ENCODE results near the gene ANKRD55. TPM values are rescaled to one million over a fixed set of nuclear protein-coding genes. Genes with fewer than 3 reads are reported as not detected.
"Not testable (repeated sequence)": the region's sequence is repeated elsewhere in the genome, so short reads cannot be mapped to it uniquely, and the experiment has no call there.

The ANKRD55 gene
- total RNA-seq, 2 experiments from 2014 or later: 2.2 to 2.6 TPM

DNA sequence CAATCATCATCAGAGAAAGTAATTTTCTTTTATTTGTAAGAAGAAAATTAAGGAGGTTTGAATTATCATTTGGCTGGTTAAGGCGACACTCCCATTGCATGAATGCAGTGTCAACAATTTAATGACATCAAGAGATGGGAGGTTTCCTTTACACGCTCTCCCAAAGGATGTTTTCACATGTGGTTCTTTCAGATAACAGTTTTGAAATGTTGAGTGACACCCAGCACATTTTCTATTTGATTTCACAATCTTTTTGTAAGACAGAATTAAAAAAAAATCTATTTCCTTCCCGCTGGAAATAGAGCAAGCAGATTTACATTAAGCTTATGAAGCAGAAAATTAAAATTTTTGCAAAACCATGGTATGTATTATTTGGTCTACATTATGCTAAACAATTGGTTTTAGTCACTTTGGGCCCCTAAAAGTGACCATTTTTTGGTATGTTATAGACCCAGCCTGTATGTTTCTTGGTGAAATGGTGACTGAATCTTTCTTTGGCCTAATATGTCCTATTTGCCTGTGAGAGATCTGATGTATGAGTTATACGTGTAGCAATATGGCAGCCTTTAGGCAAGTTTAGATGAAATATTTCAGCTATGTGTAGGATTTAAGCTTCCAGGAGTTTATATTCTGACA, 18.9 kb upstream of the ANKRD55 start:
- Mint-ChIP-seq H3K4me1 (ENCODE audit: low read depth) (no peaks in the 10 kb centered on the region), H3K36me3 (no peaks in the 10 kb centered on the region), H3K27me3 (no peaks in the 10 kb centered on the region), H3K9me3 (peaks cover 5% of the 10 kb centered on the region), H3K27ac (no peak overlapping the region), H3K4me3 (no peak overlapping the region)
- no peak for DNase-seq
- CTCF ChIA-PET: interaction anchor here (1.0 kb wide), 1 partner anchor 12 kb away, joined by 3 read pairs; no protein-coding TSS in a partner anchor
- POLR2A ChIA-PET: no interaction called here
- intact Hi-C loops (cut with micrococcal nuclease): no loop called here

DNA sequence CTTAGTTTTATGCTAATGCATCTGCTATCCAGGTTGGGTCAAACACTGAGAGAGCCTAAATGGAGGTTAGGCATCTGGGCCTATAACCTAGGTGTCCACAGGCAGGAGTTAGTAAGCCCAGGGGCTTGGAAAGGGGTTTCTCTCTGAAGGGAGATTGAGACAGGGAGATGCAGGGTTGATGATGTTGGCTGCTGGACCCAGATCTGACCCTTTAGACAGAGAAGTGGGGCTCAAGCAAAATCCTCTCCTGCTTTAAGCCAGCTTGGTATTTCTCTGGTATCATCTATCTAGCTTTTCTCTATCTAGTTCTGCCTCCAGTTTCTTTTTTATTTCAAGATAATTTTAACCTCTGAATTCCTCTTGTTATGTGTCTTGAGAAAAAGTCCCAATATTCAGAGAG, 18.3 kb upstream of the ANKRD55 start:
- H3K4me3 Mint-ChIP-seq: no peak overlapping the region
- no peak overlapping the region for H3K27ac Mint-ChIP-seq
- H3K4me1 Mint-ChIP-seq (ENCODE audit: low read depth): no peaks in the 10 kb centered on the region
- ChIA-PET POLR2A (no interaction called here), CTCF (no interaction called here)
- no peaks in the 10 kb centered on the region for H3K27me3 Mint-ChIP-seq
- DNase-seq: no peak
- peaks cover 5% of the 10 kb centered on the region for H3K9me3 Mint-ChIP-seq
- intact Hi-C loops (cut with micrococcal nuclease): no loop called here
- no peaks in the 10 kb centered on the region for H3K36me3 Mint-ChIP-seq

DNA sequence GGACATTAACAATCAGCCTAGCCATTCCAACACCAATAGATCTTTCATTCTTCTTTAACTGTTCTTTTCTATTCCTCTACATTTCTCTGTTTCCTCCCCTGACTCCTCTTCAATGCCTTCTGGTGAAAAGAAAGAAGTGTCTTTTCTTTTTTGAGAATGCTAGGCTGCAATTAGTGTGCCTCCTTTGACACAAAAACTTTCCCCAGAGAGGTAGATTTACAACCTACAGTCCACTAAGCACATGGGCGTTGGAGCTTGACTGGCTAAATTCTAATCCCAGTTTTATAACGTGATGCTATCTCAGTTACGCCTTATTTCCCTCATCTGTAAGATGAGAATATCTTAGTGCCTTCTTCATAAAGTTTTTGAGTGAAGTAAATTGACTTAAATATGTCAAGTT, 16.9 kb upstream of the ANKRD55 start:
- ChIA-PET CTCF (no interaction called here), POLR2A (no interaction called here)

GRCh38 chr5:56249085-56249484, 16.0 kb upstream of the ANKRD55 start:
- H3K4me3 Mint-ChIP-seq; intact Hi-C loops (cut with micrococcal nuclease); H3K36me3 Mint-ChIP-seq; DNase-seq; POLR2A ChIA-PET; H3K27ac Mint-ChIP-seq; CTCF ChIA-PET; H3K27me3 Mint-ChIP-seq; H3K4me1 Mint-ChIP-seq (ENCODE audit: low read depth); H3K9me3 Mint-ChIP-seq: not testable (repeated sequence)

More for the DNA sequence above, 16.9 kb upstream of the ANKRD55 start:
- no peaks in the 10 kb centered on the region for H3K27me3 Mint-ChIP-seq
- H3K9me3 Mint-ChIP-seq: peaks cover 5% of the 10 kb centered on the region
- H3K4me3 Mint-ChIP-seq: no peak overlapping the region
- H3K36me3 Mint-ChIP-seq: no peaks in the 10 kb centered on the region
- intact Hi-C loops (cut with micrococcal nuclease): no loop called here
- no peaks in the 10 kb centered on the region for H3K4me1 Mint-ChIP-seq (ENCODE audit: low read depth)
- H3K27ac Mint-ChIP-seq: no peak overlapping the region
- DNase-seq: no peak

GRCh38 chr5:56247592-56247991, 14.5 kb upstream of the ANKRD55 start:
- intact Hi-C loops (cut with micrococcal nuclease): no loop called here
- ChIA-PET POLR2A (no interaction called here), CTCF (no interaction called here)
- Mint-ChIP-seq H3K27me3 (no peaks in the 10 kb centered on the region), H3K36me3 (no peaks in the 10 kb centered on the region), H3K4me3 (no peak overlapping the region), H3K9me3 (peaks cover 5% of the 10 kb centered on the region), H3K27ac (no peak overlapping the region), H3K4me1 (ENCODE audit: low read depth) (no peaks in the 10 kb centered on the region)
- no peak for DNase-seq

GRCh38 chr5:56246769-56247168, 13.6 kb upstream of the ANKRD55 start:
- Mint-ChIP-seq H3K27me3 (no peaks in the 10 kb centered on the region), H3K27ac (no peak overlapping the region), H3K36me3 (peaks cover 1% of the 10 kb centered on the region), H3K4me1 (ENCODE audit: low read depth) (no peaks in the 10 kb centered on the region), H3K4me3 (no peak overlapping the region), H3K9me3 (peaks cover 6% of the 10 kb centered on the region)
- ChIA-PET CTCF (no interaction called here), POLR2A (interaction anchor here (0.6 kb wide), 1 partner anchor 434 kb away, joined by 3 read pairs; no protein-coding TSS in a partner anchor)
- DNase-seq: no peak
- intact Hi-C loops (cut with micrococcal nuclease): no loop called here

DNA sequence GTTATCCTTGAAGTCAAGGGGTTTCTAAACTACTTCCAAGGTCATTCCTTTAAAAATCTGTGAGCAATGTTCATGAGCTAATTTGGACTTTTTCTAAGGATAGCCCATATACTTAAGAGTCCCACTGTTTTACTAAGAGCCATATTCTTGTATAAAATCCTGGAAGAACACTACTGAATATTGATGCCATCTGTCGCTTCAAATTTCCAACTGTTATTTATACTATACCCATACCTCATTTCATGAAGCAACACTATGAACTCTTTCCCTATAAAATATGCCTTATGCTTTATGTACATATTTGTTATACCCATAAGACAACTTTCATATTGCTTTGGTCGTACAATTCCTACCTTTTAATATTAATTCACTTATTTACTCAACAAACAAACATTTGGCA, 12.4 kb upstream of the ANKRD55 start:
- H3K9me3 Mint-ChIP-seq: peaks cover 13% of the 10 kb centered on the region
- intact Hi-C loops (cut with micrococcal nuclease): no loop called here
- no peak for DNase-seq
- CTCF ChIA-PET: interaction anchor here (0.6 kb wide), 1 partner anchor 596 kb away, joined by 3 read pairs; no protein-coding TSS in a partner anchor
- no peaks in the 10 kb centered on the region for H3K4me1 Mint-ChIP-seq (ENCODE audit: low read depth)
- no peaks in the 10 kb centered on the region for H3K27me3 Mint-ChIP-seq
- H3K4me3 Mint-ChIP-seq: no peak overlapping the region
- H3K27ac Mint-ChIP-seq: no peak overlapping the region
- POLR2A ChIA-PET: no interaction called here
- peaks cover 6% of the 10 kb centered on the region for H3K36me3 Mint-ChIP-seq

DNA sequence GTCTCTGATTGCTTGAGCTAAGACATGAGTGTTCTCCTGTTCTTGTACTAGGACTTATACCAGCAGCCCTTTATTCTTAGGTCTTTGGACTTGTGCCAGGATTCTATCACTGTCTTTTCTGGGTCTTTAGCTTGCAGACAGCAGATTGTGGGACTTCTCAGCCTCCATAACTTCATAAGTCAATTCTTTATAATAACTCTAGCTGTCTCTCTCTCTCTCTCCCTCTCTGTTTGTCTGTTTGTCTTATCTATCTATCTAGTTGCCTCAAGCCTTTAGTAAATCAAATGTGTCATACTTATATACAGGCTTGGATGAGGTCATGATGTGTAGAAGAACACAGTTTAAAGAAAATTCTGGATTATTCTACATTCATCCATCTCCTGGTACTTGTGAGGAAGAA, 11.5 kb upstream of the ANKRD55 start:
- H3K4me1 Mint-ChIP-seq (ENCODE audit: low read depth): no peaks in the 10 kb centered on the region
- H3K9me3 Mint-ChIP-seq: peaks cover 13% of the 10 kb centered on the region
- ChIA-PET CTCF (no interaction called here), POLR2A (no interaction called here)
- no peak for DNase-seq
- H3K27ac Mint-ChIP-seq: no peak overlapping the region
- no peak overlapping the region for H3K4me3 Mint-ChIP-seq
- intact Hi-C loops (cut with micrococcal nuclease): no loop called here
- peaks cover 6% of the 10 kb centered on the region for H3K36me3 Mint-ChIP-seq
- H3K27me3 Mint-ChIP-seq: no peaks in the 10 kb centered on the region

DNA sequence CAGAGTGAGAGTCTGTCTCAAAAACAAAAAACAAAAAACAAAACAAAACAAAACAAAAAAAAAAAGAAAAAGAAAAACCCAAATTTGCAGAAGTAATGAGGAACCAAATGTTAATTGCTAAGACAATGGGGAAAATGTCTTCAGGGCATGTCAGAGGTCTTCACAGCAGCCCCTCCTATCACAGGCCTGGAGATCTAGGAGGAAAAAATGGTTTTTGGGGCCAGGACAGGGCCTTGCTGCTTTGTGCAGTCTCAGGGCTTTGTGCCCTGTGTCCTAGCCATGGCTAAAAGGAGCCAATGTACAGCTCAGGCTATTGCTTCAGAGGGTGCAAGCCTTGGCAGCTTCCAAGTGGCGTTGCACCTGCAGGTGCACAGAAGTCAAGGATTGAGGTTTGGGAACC, 9.1 kb upstream of the ANKRD55 start:
- CTCF ChIA-PET, POLR2A ChIA-PET, H3K27ac Mint-ChIP-seq: not testable (repeated sequence)

GRCh38 chr5:56232538-56232937, 592 bp downstream of the ANKRD55 start:
- no peak for DNase-seq
- peaks cover 5% of the 10 kb centered on the region for H3K4me1 Mint-ChIP-seq (ENCODE audit: low read depth)
- H3K9me3 Mint-ChIP-seq: no peaks in the 10 kb centered on the region
- POLR2A ChIA-PET: no interaction called here
- CTCF ChIA-PET: interaction anchor here (0.6 kb wide), 1 partner anchor 296 kb away, joined by 4 read pairs; no protein-coding TSS in a partner anchor
- intact Hi-C loops (cut with micrococcal nuclease): no loop called here
- H3K4me3 Mint-ChIP-seq: no peak overlapping the region
- H3K27ac Mint-ChIP-seq: no peak overlapping the region
- no peaks in the 10 kb centered on the region for H3K36me3 Mint-ChIP-seq
- no peaks in the 10 kb centered on the region for H3K27me3 Mint-ChIP-seq

More for the DNA sequence above, 9.1 kb upstream of the ANKRD55 start:
- DNase-seq; H3K27me3 Mint-ChIP-seq; H3K4me3 Mint-ChIP-seq; intact Hi-C loops (cut with micrococcal nuclease); H3K4me1 Mint-ChIP-seq (ENCODE audit: low read depth); H3K36me3 Mint-ChIP-seq: not testable (repeated sequence)
- peaks cover 14% of the 10 kb centered on the region for H3K9me3 Mint-ChIP-seq

GRCh38 chr5:56230576-56230975, 2.6 kb downstream of the ANKRD55 start:
- Mint-ChIP-seq H3K27ac (no peak overlapping the region), H3K27me3 (no peaks in the 10 kb centered on the region), H3K36me3 (no peaks in the 10 kb centered on the region), H3K4me3 (no peak overlapping the region), H3K9me3 (peaks cover 4% of the 10 kb centered on the region), H3K4me1 (ENCODE audit: low read depth) (peaks cover 17% of the 10 kb centered on the region)
- intact Hi-C loops (cut with micrococcal nuclease): no loop called here
- POLR2A ChIA-PET: no interaction called here
- CTCF ChIA-PET: no interaction called here
- DNase-seq: no peak

DNA sequence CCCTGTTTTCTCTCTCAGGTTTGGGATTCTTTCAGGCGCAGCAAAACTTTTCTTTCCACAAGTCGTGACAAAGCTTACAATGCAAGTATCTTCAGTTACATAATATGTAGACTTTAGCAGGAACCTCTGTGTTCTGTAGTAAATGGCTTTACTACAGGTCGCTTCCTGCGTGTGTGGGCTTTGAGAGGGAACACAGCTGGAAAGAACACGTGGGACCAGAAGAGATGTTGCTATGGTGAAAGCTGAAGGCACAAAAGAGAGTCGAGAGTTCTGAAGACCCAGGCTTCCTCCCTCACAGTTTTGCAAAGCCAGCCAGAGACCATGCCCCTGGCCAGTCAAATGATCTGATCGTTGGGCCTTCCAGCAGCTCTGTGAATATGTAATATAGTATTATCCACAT, 4.0 kb downstream of the ANKRD55 start:
- intact Hi-C loops (cut with micrococcal nuclease): no loop called here
- H3K27me3 Mint-ChIP-seq: no peaks in the 10 kb centered on the region
- DNase-seq: no peak
- no peaks in the 10 kb centered on the region for H3K36me3 Mint-ChIP-seq
- CTCF ChIA-PET: no interaction called here
- no peak overlapping the region for H3K27ac Mint-ChIP-seq
- peaks cover 21% of the 10 kb centered on the region for H3K4me1 Mint-ChIP-seq (ENCODE audit: low read depth)
- H3K4me3 Mint-ChIP-seq: no peak overlapping the region
- POLR2A ChIA-PET: no interaction called here
- H3K9me3 Mint-ChIP-seq: peaks cover 12% of the 10 kb centered on the region

DNA sequence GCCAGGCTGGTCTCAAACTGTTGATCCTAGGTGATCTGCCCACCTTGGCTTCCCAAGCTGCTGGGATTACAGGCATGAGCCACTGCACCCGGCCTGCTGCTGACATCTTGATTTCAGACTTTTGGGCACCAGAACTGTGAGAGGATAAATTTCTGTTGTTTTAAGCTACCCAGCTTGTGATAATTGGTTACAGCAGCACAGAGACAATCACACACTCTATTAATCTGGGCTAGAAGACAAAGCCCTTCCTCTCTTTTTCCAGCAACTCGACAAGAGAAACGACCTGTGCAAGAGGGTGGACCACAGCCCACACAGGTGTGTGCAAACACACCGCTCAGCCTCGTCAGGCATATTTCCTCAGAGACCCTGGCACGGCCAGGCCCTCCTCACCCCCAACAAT, 4.5 kb downstream of the ANKRD55 start:
- Mint-ChIP-seq H3K4me1 (ENCODE audit: low read depth) (peaks cover 21% of the 10 kb centered on the region), H3K9me3 (peaks cover 14% of the 10 kb centered on the region), H3K36me3 (no peaks in the 10 kb centered on the region), H3K27ac (no peak overlapping the region), H3K27me3 (no peaks in the 10 kb centered on the region), H3K4me3 (no peak overlapping the region)
- ChIA-PET CTCF (no interaction called here), POLR2A (no interaction called here)
- no peak for DNase-seq
- intact Hi-C loops (cut with micrococcal nuclease): no loop called here

Measured in activated CD4-positive, alpha-beta memory T cell treated with anti-CD3 and anti-CD28 coated beads for 36 hours (primary cell).